Germinal center (tissue), 1 donor: Measurements from ENCODE around the gene CNTNAP2.

Source experiments
- DNase-seq: peaks from one replicate; pipeline ENCODE4 v3.0.0; 2012; ENCODE audit warnings: mixed read lengths, low spot score

Gene CNTNAP2

DNA sequence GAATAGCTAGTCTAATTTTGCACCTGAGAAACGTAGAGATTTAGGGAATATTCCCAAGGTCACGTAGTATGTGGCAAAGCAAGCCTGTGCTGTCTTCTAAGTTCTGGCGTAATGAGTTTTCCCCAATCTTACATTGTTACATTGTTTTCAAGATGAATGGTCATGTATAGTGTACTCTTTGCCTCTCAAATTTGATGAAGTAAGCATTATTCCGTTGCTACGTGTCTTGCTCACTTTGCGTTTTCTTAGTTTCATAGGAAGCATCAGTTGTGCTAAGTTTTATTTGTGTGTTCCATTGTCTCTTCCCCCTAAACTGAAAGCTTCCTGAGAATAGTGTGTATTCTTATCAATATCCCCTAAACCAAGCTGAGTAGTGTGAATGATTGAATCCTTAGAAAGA, 1836.3 kb downstream of the CNTNAP2 start:
- DNase-seq = no peak

DNA sequence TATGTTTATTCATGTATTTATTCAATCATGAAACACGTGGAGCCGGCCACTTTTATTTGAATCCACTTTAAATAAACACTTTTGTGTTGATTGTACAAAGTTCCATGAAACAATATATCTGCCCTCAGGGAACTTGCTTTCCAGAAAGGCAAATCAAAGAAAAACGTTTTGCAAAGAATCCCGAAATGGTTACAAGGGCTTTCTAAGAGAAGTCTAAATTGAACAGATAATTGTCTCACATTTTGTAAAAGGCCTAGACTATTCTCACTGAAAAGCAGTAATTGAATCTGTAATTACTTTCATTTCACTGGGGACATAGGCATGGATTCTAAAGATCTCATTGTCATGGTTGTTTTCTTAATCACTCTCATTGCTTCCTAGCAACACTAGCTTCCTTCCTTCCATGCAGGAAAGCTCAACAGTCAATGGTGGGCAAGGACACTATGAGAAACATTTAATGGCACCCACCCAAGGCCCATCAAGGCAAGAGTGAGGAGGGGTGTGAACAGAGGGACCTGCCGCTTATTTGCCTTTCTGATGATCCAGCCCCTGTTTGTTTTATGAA, 1851.5 kb downstream of the CNTNAP2 start:
- DNase-seq = no peak

DNA sequence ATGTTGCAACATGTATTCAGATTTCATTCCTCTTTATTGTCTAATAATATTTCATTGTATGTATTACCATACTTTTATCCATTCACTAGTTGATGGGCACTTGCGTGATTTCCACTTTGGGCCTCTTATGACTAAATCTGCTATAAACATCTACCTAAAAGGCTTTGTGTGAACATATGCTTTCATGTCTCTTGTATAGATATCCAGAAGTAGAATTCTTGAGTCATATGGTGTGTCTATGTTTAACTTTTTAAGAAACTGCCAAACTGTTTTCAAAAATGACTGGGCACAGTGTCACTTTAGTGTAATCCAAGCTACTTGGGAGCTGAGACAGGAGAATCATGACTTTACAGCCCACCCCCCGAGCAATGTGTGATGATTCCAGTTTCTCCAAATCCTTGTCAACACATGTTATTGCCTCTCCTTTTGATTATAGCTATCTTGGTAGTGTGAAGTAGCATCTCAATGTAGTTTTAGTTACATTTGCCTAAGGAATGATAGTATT, 1855.1 kb downstream of the CNTNAP2 start:
- no peak for DNase-seq

DNA sequence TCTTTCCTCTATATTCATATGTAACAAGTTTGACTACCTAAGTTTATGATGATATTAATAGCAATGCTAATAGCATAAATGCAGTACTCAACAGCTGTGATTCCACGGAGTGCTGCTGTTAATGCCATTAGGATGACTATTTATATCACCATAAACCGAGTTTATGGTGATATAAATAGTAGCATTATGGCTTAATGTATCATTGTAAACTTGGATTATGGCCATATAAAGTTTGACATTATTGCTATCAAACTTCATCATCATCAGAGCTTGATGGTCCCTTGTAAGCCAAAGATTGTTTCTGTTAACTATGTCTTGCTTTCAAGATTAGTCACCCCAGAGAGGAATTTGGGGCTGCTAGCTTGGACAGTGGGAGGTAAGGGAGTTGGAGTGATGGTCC, 1861.6 kb downstream of the CNTNAP2 start:
- DNase-seq = no peak

DNA sequence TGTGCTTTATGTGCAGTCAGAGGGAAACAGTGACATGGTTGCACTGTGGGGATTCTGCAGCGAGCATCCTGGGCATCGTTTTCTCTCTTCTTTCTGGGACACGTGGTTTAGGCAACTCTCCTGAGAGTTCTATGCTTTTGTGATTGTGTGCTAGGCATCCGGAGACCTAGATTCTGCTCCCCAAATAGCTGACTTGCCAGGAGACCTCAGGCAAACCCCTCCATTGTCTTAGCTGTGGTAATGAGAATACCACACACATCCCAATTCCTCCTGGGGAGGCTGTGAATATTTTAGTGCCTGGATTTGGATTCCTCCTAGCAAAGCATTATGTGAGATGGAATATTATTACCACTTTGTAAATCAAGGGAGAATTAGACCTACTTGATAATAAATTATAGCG, 1862.0 kb downstream of the CNTNAP2 start:
- DNase-seq = no peak

DNA sequence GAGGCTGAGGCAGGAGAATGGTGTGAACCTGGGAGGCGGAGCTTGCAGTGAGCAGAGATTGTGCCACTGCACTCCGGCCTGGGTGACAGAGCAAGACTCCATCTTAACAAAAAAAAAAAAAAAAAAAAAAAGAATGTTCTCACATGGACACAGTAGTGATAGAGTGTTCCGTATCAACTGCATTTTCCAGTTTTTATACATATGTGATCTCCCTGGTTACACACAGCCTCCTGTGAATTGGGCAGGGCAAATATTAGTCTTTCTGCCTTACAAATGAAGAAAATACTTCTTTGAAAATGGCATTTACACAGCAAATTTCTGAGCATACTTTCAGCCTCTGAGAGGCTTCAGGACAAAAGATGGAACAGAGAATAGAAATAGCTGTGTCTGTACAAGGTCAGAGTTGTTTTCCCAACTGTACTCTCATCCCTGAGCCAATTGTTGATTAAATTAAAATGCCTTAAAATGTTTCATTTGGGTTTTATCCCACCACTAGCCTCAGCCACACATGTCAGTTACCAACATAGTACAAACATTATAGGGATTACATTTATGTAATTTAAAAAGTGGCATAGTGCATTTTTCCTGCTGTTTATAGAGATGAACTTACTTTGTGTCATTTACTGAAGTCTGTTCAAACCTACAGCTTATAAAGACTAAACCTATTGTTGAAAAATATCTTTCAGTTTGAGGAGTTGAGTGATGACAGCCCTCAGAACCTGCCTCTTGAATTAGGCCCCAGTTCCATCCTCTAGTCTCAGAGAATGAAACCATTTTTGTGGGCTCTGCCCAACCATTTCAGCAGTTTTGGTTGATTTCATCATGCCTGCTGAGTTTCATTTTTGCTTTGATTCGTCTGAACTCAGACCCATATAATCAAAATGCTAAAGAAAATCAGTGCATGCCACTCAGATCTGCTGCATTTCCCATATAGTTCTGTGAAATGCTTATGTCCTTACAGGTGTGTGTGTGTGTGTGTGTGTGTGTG, 1864.5 kb downstream of the CNTNAP2 start:
- no peak for DNase-seq

DNA sequence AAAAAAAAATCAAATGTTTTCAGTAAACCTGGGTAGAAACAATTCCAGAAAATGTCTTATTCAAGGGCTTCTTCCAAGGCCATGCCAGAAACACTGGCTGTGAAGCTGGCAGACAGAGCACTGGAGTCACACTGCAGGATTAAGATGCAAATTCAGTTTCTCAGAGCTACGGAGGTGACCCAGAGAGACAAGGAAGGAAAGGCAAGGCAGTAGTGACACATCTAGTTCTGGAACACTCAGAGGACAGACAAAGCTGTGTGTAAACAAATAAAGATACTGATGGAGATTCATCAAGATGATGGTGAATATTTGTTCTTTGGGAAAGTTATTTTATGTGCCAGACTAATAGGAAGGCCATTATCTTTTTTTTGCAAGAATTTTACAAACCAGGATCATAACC, 1865.7 kb downstream of the CNTNAP2 start:
- DNase-seq = no peak

DNA sequence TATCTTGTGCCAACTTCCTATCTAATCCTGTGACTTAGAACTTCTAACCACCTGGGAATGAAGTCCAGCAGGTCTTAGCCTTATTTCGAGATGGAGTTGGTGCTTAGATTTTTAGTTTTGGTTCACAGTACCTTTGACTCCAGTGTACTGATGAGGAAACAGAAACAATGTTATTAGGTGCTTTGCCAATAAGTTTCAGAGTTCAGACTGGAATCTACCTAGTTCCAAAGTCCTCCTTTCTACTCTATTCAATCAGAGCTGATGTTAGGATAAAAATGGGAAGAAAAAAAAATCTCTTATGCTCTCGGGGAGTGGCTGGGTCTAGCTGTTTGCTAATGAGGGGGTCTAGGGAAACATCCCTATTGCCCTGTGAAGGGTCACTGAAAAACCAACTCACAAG, 1867.7 kb downstream of the CNTNAP2 start:
- no peak for DNase-seq

DNA sequence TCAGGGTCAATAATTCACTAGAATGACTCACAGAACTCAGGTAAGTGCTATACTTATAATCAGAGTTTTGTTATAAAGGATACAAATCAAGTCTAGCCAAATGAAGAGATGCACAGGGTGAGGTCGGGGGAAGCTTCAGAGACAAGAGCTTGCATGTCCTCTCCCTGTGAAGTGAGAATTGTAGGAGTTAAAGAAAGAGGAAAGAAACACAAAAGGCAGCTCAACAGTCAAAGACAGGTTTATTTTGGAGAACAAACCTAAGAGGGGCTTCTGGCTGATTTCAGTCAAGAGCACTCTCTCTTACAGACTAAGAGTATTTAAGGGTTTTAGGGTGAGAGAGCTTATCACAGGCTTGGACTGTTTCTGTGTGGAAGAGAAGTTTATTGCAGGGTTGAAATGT, 1873.5 kb downstream of the CNTNAP2 start:
- DNase-seq = no peak

DNA sequence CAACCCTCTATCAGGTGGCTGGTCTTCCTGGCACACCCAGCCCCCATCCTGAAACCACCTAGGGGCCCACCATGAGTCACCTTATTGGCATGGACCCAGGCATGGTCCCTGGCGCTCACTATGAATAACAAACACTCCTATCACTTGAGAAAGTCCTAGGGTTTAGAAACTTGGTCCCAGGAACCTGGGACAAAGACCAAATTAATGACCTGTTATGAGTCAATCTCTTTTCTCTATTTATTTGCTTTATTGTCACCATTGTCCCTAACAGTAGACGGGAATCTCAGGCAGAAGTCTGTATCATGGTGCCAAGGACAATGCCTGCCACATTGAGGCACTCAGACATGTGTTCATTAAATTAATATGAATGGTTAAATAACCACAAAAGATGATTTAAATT, 1874.3 kb downstream of the CNTNAP2 start:
- DNase-seq = no peak

DNA sequence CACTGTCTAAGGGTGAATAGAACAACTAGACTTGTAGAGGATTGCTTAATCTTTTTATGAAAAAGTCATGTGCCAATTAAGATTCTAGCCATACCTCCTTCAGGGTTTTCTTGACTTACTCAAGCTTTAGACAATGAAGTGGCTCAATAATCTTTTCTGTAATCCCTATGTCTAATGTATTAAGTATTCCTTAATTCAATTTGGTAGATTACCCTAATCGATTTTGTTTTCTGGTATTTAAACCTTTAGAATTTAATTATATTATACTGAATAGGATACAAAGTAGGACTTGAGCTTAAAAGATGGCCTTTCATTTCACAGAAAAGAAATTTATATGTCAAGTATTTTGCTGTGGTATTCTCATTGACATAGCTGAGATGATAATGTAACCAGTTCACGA, 1876.1 kb downstream of the CNTNAP2 start:
- DNase-seq = no peak

DNA sequence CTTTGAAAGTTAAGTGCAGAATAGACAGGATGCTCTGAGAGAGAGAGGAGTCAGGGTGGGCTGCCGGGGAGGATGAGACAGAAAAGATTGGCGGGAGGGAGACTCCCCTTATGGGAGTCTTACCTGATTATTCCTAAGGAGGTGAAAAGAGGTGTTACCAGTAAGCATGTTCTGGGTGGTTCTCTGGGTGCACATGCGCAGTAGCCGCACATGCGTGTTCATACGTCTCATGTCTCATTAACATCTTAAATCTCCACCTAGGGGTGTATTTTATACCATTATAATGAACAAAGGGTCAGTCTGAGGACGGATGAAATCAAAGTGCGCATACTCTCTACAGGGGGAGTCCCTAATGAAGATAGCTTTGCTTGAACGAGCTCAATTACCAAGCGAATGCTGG, 1881.0 kb downstream of the CNTNAP2 start:
- no peak for DNase-seq

DNA sequence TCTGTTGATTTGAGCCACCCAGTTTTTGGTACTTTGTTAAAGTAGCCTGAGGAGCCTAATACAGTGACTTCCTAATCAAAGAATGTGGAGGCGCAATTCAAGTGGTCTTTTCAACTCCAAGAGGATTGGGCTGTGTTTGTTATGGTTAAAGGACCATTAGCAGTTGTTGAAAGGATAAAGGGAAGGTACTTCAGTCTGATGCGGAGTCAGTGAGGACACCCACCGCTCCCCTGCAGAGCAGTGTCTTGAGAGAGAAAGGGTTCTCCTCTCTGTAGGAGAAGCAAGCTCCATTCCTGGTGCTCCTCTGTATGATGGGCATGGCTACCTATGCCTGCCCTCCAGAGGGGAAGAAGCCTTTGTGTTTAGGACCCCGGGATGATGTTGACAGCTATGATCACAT, 1883.4 kb downstream of the CNTNAP2 start:
- no peak for DNase-seq

DNA sequence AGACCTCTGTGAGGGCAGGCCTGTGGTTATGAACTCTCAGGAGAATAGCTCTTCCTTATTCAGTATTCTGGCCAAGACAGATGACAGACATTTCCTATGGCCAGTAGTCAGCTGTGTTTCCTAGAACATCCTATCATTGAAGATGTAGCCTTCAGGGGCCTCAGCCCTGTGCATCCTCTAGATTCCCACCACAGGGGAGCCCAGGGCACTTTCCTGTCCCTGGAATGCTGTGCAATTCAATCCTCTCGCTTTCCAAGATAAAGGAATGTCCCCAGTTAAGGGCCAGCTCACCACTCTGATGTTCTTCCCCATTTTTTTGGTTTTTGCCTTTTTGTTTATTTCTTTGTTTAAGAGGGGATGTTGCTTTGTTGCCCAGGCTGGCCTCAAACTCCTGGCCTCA, 1895.2 kb downstream of the CNTNAP2 start:
- DNase-seq = no peak

DNA sequence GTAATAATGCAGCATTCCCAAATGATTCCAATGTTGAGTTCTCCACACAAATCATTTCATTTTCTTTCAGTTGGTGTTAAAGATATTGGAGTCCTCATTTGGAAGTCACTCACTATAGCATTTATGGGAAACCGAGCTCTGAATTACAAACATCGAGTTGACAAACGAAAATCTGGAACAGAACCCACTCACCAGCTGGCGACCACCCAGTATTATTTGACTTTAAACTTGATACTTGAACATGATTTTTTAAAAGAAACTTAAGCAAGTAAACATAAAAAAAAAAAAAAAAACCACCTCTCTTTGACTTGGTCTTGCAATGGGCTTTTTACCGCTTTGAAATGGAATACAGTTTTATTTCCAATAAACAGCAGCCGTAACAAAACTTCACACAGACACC, 1897.4 kb downstream of the CNTNAP2 start:
- DNase-seq = no peak

DNA sequence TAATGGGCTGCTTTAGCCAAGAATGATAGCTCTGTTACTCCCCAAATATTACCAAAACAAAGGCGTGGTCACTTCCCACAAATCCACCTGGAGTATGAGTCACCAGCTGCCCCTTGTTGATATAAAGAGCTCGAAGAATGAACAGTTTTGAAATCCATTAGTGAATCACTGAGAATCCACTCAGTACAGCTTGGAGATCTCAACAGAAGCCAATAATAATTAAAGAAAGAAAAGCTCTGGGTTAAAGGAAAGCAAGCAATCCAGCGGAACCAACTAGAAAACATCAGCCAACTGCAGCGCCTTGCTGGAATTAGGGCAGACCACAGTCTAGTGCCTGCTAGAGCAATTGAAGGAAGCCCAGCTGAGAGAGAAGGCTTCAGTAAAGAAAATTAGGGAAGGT, 1897.9 kb downstream of the CNTNAP2 start:
- no peak for DNase-seq

DNA sequence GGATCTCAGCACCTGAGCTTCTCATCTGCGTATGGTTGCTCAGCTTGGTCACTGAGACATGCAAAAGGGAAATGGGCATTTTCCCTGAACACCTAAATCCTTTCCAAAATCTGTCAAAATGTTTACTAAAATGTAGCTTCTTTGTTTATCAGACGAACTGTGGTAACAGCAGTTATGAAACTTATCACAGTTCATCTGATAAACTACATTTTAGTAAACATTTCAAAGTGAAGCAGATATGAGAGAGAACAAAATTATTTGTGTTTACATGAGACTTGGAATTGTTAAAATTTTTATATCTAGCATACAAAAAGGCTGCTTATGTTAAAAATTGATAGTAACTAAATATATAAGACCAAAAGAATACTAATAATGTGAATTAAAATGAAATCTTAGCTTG, 1900.5 kb downstream of the CNTNAP2 start:
- DNase-seq = no peak

DNA sequence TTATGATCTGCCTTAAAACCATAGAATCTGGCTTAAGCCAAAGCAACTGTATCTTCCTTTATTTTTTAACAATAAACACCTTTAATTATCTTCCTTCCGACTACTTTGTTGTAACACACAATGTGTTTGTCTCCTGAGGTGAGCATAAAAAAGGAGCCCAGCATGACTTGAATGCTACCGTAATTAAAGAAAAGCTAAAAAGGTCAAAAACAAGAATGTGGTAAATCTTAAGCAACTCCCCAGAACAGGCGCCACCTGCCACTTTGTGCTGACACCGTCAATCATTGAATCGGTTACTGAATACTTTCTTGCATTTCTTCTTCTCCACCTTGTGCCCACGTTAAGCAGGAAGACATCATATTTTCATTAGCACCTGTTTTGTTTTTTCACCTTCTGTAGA, 1904.1 kb downstream of the CNTNAP2 start:
- DNase-seq = no peak

DNA sequence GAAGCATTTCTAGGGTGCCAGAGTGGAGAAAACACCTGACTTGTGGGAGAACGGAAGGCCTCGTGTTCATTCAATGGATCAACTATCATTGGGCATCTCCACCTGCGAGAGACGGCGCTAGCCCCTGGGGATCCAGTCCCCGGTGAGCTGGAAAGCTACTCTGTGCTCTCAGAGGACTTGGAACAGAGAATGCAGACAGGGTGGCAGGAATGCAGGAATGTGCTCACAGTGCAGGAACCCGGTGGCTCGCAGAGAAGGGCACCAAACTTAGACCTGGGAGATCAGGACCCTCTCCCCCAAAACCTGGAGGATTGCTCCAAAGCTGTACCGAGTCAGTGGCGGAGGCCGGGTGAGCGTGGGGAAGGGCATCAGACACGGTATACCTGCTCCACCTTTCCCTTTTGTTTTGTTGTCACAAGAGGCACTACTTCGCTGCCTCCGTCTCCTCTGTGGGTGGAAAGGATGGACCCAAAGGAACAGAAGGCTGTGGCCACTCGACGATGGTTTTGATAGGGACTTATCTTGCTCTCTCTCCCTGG, 1905.0 kb downstream of the CNTNAP2 start:
- no peak for DNase-seq

DNA sequence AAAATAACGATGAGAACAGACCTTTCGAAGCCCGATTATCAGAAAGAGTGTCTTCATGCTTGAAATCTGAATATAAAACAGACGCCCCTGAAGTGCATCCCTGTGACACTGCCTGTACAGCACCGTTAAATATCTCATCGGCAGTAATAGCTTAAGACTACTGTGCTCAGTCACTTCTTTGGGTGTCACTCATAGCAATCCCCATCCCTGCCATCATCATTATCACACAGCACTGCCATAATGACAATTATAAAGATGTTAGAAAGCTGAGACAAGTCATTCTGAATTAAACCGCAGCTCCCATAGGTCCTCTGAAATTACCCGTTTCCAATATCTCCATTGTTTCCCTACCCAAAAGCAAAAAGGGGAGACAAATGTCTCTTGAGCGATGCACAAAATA, 1906.2 kb downstream of the CNTNAP2 start:
- DNase-seq = no peak

DNA sequence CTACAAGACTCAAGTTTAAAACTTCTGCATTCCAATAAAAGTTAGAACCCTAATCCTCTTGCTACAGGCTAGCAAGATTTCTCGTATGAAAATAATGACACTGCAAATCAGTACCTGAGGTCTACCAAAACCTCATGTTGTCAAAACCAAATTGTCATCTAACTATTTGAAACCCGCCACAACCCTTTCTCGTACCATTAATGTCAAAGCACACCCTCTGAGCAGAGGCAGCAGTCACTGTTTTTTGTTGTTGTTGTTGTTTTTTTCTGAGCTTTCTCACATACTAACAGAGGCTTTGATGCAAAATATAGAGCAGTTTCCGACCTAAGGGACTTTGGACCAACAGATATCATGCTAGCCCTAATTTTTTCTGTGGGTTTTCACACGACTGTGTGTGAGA, 1910.1 kb downstream of the CNTNAP2 start:
- no peak for DNase-seq

DNA sequence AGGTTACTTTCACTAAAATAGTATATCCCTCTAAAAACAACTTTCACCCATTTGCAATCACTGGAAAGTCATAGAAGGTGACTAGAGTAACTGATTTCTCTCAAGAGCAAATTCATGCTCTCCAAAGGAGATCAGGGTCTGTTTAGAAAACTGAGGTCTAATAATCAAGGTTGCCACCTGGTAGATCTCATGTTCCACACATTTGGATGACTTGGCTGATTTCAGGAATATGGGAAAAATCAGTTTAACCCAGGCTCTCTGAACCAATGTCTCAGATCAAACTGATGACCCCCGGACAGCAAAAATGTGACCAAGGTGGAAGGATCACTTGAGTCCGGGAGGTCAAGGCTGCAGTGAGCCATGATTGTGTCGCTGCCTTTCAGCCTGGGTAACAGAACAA, 1911.6 kb downstream of the CNTNAP2 start:
- no peak for DNase-seq

DNA sequence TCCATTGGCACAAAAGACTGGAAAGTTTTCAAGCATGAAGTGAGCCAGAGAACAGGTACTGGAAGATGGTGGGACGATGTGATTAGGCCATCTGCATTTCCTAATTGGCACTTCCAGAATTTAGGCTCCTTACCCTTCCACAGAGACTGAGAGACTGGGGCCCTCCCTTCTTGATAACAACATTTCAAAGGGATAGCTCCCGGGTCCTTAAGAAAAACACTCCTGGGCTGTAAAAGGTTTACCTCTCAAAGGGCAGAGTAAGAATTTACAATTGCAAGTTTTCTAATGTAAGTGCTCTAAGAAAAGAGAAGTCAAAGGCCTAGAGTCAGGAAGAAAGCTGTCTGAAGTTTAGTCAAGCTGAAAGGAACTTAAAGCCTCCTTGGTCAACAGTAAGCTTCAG, 1914.4 kb downstream of the CNTNAP2 start:
- DNase-seq = no peak
